Endothelial cell of umbilical vein (primary cell): ENCODE data around the gene EXD3. TPM values are rescaled to one million over a fixed set of nuclear protein-coding genes. Genes with fewer than 3 reads are reported as not detected.
A peak's percentile ranks its signal among the peaks of the same experiment; 100 is the strongest.

Experiments
- BruUV-seq: library from RNA; stranded (reverse); fragments of 400-500 nt; replicated peaks from 2 replicates; lab custom pipeline; 2021; lab: Mats Ljungman, UMichigan
- CTCF ChIA-PET: fragments of 300-600, 350-600 bp; sonication (Branson Sonifier 250); formaldehyde crosslinking; loops from one replicate; lab custom pipeline; 2021; ENCODE audit warnings: antibody characterized with exemption, inconsistent platforms; lab: Charles Lee
- POLR2A ChIA-PET: fragments of 300-600, 350-600 bp; sonication (Branson Sonifier 250); formaldehyde crosslinking; loops from one replicate; lab custom pipeline; 2021; ENCODE audit warnings: antibody characterized with exemption, inconsistent platforms; lab: Charles Lee
- DNase-seq: peaks from one replicate; pipeline ENCODE4 v3.0.0-alpha.2; 2011; ENCODE audit warnings: low read depth, low spot score
- FAIRE-seq: peaks from 2 replicates; lab custom pipeline; 2011; peaks lifted over from hg19 to GRCh38; lab: Jason Lieb, UNC
- H2AFZ ChIP-seq: 2 replicates; pipeline ENCODE4 v1.6.0; 2012; ENCODE audit warnings: low read depth, low read length, control low read depth, inconsistent platforms
- H3K27ac ChIP-seq: 2 replicates; pipeline ENCODE4 v1.5.1; 2011; ENCODE audit warnings: low read depth, mild to moderate bottlenecking, control low read depth, low read length, moderate library complexity; ENCODE audit not compliant: insufficient read depth
- H3K27me3 ChIP-seq, 2 experiments: 2 replicates each; pipeline versions ENCODE4 v1.6.0 to v1.6.1; 2011; ENCODE audit warnings: low read length in 2 of 2, mixed read lengths in 1 of 2; ENCODE audit not compliant: control insufficient read depth in 2 of 2, insufficient read depth in 2 of 2
- H3K36me3 ChIP-seq, 2 experiments: 2 replicates in 1 of 2; 3 replicates in 1 of 2; pipeline ENCODE4 v1.5.1; 2011; ENCODE audit warnings: low read length in 2 of 2, mild to moderate bottlenecking in 1 of 2, moderate library complexity in 1 of 2; ENCODE audit not compliant: control insufficient read depth in 2 of 2, insufficient read depth in 2 of 2; ENCODE audit errors: extremely low read depth in 1 of 2
- H3K4me1 ChIP-seq: 3 replicates; pipeline ENCODE4 v1.5.1; 2011; ENCODE audit warnings: mild to moderate bottlenecking, low read length; ENCODE audit not compliant: control insufficient read depth, insufficient read depth; ENCODE audit errors: extremely low read depth
- H3K4me2 ChIP-seq: 2 replicates; pipeline ENCODE4 v1.6.1; 2011; ENCODE audit warnings: low read length, control low read depth, mixed read lengths; ENCODE audit not compliant: insufficient read depth
- H3K4me3 ChIP-seq, 3 experiments: fragments of 200-600 bp in 1 of 3; sonication (generic), shearing (Covaris generic) in 1 of 3; replicated peaks in 1 of 3; 2 replicates each; pipeline ENCODE4 v1.5.1; 2011 to 2016; ENCODE audit warnings: control low read depth in 3 of 3, low read length in 3 of 3, mild to moderate bottlenecking in 2 of 3, inconsistent platforms in 1 of 3, low read depth in 1 of 3, moderate library complexity in 1 of 3; ENCODE audit not compliant: insufficient read depth in 1 of 3
- H3K79me2 ChIP-seq: 2 replicates; pipeline ENCODE4 v1.6.0; 2012; ENCODE audit warnings: low read length, inconsistent platforms; ENCODE audit not compliant: control insufficient read depth, insufficient read depth
- H3K9ac ChIP-seq: replicated peaks from 2 replicates; pipeline ENCODE3; 2011; ENCODE audit warnings: low read length, control low read depth; ENCODE audit not compliant: insufficient read depth; ENCODE audit errors: extremely low read depth
- H3K9me1 ChIP-seq: replicated peaks from 3 replicates; pipeline ENCODE4 v1.6.0; 2011; ENCODE audit warnings: mild to moderate bottlenecking, low read length; ENCODE audit not compliant: control insufficient read depth, insufficient read depth; ENCODE audit errors: extremely low read depth
- H3K9me3 ChIP-seq: replicated peaks from 2 replicates; pipeline ENCODE4 v1.5.1; 2012; ENCODE audit warnings: low read length, inconsistent platforms; ENCODE audit not compliant: control insufficient read depth, insufficient read depth
- H4K20me1 ChIP-seq: replicated peaks from 2 replicates; pipeline ENCODE3; 2011; ENCODE audit warnings: mild to moderate bottlenecking, low read length; ENCODE audit not compliant: control insufficient read depth, insufficient read depth; ENCODE audit errors: extremely low read depth
- CTCF ChIP-seq, 2 donors: IDR thresholded peaks; 1 replicate in 1 of 2; 2 replicates in 1 of 2; pipeline ENCODE4 v1.5.1; 2011; ENCODE audit warnings: low read length in 2 of 2, mild to moderate bottlenecking in 2 of 2, moderate library complexity in 2 of 2, control low read depth in 1 of 2, inconsistent platforms in 1 of 2, low read depth in 1 of 2; ENCODE audit not compliant: insufficient read depth in 1 of 2; ENCODE audit errors: extremely low read depth in 1 of 2
- MAX ChIP-seq: IDR thresholded peaks from 2 replicates; pipeline ENCODE4 v1.6.1; 2011; ENCODE audit not compliant: insufficient read depth, insufficient read length
- MYC ChIP-seq: IDR thresholded peaks from one replicate; pipeline ENCODE4 v1.6.1; 2011; ENCODE audit warnings: mild to moderate bottlenecking, low read depth, low read length
- dilution Hi-C: fragments of 300-500 bp; cut with MboI; formaldehyde crosslinking; loops from one replicate; pipeline ENCODE4 v1.15.0; 2019; ENCODE audit warnings: low sequenced_read_pairs; ENCODE audit not compliant: extremely low pct_ligation_motif_present
- intact Hi-C: fragments of 100-400 bp; cut with micrococcal nuclease; formaldehyde crosslinking; loops from one replicate; pipeline ENCODE4 v1.10.0; 2022
- polyA plus RNA-seq, 4 experiments: library from polyadenylated mRNA; depleted of rRNA in 3 of 4; stranded (reverse) in 3 of 4; unstranded in 1 of 4; fragments of >200 nt; gene quantifications; 2 replicates each; pipeline versions ENCODE4 v1.2.1 to v1.2.3, GENCODE V29; 2011 to 2012; ENCODE audit warnings: missing spikeins in 1 of 4
- total RNA-seq: library from RNA; stranded (reverse); gene quantifications from 2 replicates; pipeline ENCODE4 v1.2.3, GENCODE V29; 2021

EXD3 gene
- total and polyA plus RNA-seq, 2 donors (not counting 3 experiments of a cell fraction or from before 2014, with no cell fraction given): 17.7 to 30.3 TPM

GRCh38 chr9:137461663-137462395, 38.9 kb upstream of the EXD3 start:
- DNase-seq: peak; percentile 40

More at GRCh38 chr9:137461663-137462395, 38.9 kb upstream of the EXD3 start:
- TF ChIP-seq MYC: no peak
- peak; percentile 6 to 10 for TF ChIP-seq CTCF (IDR thresholded peaks at IDR 0.05; ENCODE audit: extremely low read depth in 1 of 2, insufficient read depth in 1 of 2, low read depth in 1 of 2, low read length in 2 of 2)
- TF ChIP-seq MAX: no peak
- BruUV-seq: no TSS peak
- Histone ChIP-seq H3K4me3 (no peak overlapping the region), H3K36me3 (no peaks in the 10 kb centered on the region), H3K9me1 (no peaks in the 10 kb centered on the region), H2AFZ (peak overlapping the region; percentile 55), H3K9me3 (no peaks in the 10 kb centered on the region), H3K27ac (no peak overlapping the region), H3K4me1 (peaks cover 4% of the 10 kb centered on the region), H3K4me2 (peak overlapping the region; percentile 25), H3K9ac (no peak overlapping the region), H3K79me2 (peaks cover 9% of the 10 kb centered on the region), H3K27me3 (no peaks in the 10 kb centered on the region), H4K20me1 (no peaks in the 10 kb centered on the region)
- POLR2A ChIA-PET: no interaction called here
- CTCF ChIA-PET: no interaction called here
- dilution Hi-C loops: no loop called here
- FAIRE-seq: peak; percentile 77
- intact Hi-C loops: no loop called here
